Right lobe of liver (tissue), 6 donors: ENCODE measurements around the gene DOCK10. TPM values are rescaled to one million over a fixed set of nuclear protein-coding genes. Genes with fewer than 3 reads are reported as not detected.
A peak's percentile ranks its signal among the peaks of the same experiment; 100 is the strongest.

Experiments used
- ATAC-seq, 4 donors: fragments of 200-7000 bp; cut with Tn5 transposase; one replicate each; pipeline ENCODE4 v1.9.1; 2020; ENCODE audit warnings: mild to moderate bottlenecking in 4 of 4, moderate library complexity in 4 of 4
- DNase-seq, 3 donors: peaks; one replicate each; pipeline ENCODE4 v3.0.0-alpha.2; 2020
- H3K27ac ChIP-seq, 3 donors: fragments of 200-600 bp; one replicate each; pipeline ENCODE4 v1.8.0; 2022
- H3K27me3 ChIP-seq, 2 donors: fragments of 200-600 bp; one replicate each; pipeline ENCODE4 v1.8.0; 2022
- H3K36me3 ChIP-seq, 4 donors: fragments of 200-600 bp; sonication (generic) in 1 of 4; one replicate each; pipeline versions ENCODE4 v1.5.1 to v1.8.0; 2017 to 2022; ENCODE audit warnings: control low read depth in 1 of 4
- H3K4me1 ChIP-seq, 4 donors: fragments of 200-600 bp; sonication (generic) in 1 of 4; one replicate each; pipeline versions ENCODE4 v1.5.1 to v1.8.0; 2017 to 2022; ENCODE audit warnings: control low read depth in 1 of 4
- H3K4me3 ChIP-seq, 3 donors: fragments of 200-600 bp; one replicate each; pipeline ENCODE4 v1.8.0; 2022
- H3K9me3 ChIP-seq, 4 donors: fragments of 200-600 bp; sonication (generic) in 1 of 4; one replicate each; pipeline versions ENCODE4 v1.5.1 to v1.8.0; 2017 to 2022; ENCODE audit warnings: control low read depth in 1 of 4
- CTCF ChIP-seq, 4 donors: fragments of 200-600 bp in 3 of 4; fragments of 450-650 bp in 1 of 4; IDR thresholded peaks; one replicate each; pipeline versions ENCODE4 v1.5.1 to v1.8.0; 2016 to 2022; ENCODE audit warnings: antibody characterized with exemption in 4 of 4, mild to moderate bottlenecking in 2 of 4
- POLR2A ChIP-seq: fragments of 450-650 bp; IDR thresholded peaks from one replicate; pipeline ENCODE4 v1.6.1; 2017; ENCODE audit warnings: antibody characterized with exemption, mild to moderate bottlenecking
- WGBS: methylation state at CpG from one replicate; pipeline ENCODE4 v1.1.6; 2018; ENCODE audit warnings: low coverage, low lambda C conversion rate; ENCODE audit not compliant: insufficient coverage; ENCODE audit errors: missing lambda C conversion rate; 5-methylcytosine and 5-hydroxymethylcytosine counted together
- intact Hi-C, 2 donors: fragments of 100-400 bp; cut with DNase I; formaldehyde crosslinking; loops; one replicate each; pipeline versions ENCODE4 v1.11.2 to v1.14.1; 2022
- total RNA-seq, 6 experiments: library from RNA; depleted of rRNA in 2 of 6; stranded (reverse); fragments of >200 nt in 2 of 6; fragmentation: NEBNext Ultra II Directional in 3 of 6; extraction: Animal tissue kit (Norgen Biotek cat#: 25700) in 3 of 6; gene quantifications; one replicate each; pipeline versions ENCODE4 v1.1.0 to v1.2.4, GENCODE V29; 2016 to 2023
- donor health status: DM: no; HTN: yes; CAD: no.
- donor health status: DM: no; HTN: no; CAD: no.
- donor health status: DM: no; HTN: no; CAD: no.
- donor health status: DM: no; HTN: yes; CAD: no.
- donor health status: DM: no; HTN: yes; CAD: no.

Gene DOCK10
- total RNA-seq, 6 experiments from 2014 or later = 5.1 to 10.2 (median 7.1) TPM

GRCh38 chr2:224958462-224958857, 83.8 kb downstream of the DOCK10 start:
- intact Hi-C loops = no loop called here
- ATAC-seq (no peak), DNase-seq (no peak)
- H3K36me3 ChIP-seq = no peaks in the 10 kb centered on the region
- no peak overlapping the region for H3K4me3 ChIP-seq
- 83% methylated on average over 3 of the region's 3 CpGs for WGBS
- no peaks in the 10 kb centered on the region for H3K9me3 ChIP-seq
- no peaks in the 10 kb centered on the region for H3K4me1 ChIP-seq
- no peak overlapping the region for H3K27ac ChIP-seq
- TF ChIP-seq POLR2A = no peak
- TF ChIP-seq CTCF (IDR thresholded peaks at IDR 0.05) = no peak
- no peaks in the 10 kb centered on the region for H3K27me3 ChIP-seq

DNA sequence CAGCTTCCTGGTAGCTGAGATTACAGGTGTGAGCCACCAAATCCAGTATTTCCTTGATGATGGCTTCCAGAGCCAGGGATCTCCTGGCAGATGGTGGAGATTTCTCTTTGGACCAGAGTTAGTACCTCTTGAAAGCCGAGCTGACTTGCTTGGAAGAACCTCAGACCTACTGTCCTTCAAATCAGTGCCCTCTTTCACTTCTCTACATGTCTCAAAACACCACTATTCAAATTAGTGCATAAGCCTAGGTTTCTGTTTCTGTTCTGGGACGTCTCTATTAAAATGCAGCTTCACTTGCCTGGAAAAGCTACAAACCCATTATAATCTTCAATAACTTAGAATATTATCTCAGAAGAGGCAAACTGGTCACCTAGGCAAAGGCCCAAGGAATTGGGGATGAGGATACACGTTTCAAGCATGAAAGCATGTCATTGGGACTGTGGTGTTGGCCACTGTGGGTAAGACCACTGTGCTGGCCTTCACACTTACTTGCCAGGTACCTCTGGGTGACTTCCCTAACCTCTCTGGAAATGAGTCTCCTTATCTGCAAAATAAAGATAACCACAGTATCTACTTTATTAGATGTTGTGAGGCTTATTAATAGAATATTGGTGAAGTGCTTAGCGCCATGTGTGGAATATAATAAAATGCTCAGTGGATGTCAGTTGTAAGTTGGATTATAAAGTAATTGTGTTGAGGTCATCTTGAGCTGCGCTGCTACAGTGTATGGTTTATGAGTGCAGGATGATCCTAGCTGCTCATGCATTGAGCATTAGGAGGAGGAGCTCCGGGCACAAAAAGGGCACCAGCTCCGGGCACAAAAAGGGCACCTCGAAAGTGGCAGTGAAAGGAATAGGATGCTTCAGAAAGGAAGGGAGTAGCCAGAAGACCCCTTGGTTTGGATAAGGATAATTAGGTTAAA, 84.5 kb downstream of the DOCK10 start:
- Histone ChIP-seq H3K4me3 (no peak overlapping the region), H3K4me1 (no peaks in the 10 kb centered on the region), H3K27ac (no peak overlapping the region), H3K27me3 (no peaks in the 10 kb centered on the region), H3K9me3 (no peaks in the 10 kb centered on the region), H3K36me3 (no peaks in the 10 kb centered on the region)
- intact Hi-C loops = no loop called here
- DNase-seq = no peak
- WGBS = 64% methylated on average over 8 of the region's 8 CpGs
- ATAC-seq = peak in 3 of 4 donors; percentile 14 to 72 (median 28)
- TF ChIP-seq CTCF (IDR thresholded peaks at IDR 0.05) (no peak), POLR2A (no peak)

DNA sequence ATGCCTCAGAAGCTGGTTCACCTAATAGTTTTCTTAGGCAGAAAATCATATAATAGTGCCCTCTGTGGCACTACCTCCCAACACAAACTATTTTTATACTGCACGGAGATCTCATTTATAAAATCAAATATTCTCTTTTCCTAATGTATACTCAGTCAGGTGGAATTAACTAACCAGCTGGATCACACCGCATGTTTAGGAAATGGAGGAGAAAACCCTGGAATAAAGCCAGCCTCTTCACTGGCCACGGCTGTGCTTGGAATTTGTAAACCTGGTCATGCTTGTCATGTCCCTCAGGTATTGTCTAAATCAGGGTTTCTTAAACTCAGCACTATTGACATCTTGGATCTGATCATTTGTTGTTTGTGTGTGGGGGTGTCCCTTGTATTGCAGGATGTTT, 85.6 kb downstream of the DOCK10 start:
- WGBS = 72% methylated on average over 3 of the region's 3 CpGs
- DNase-seq (no peak), ATAC-seq (no peak)
- Histone ChIP-seq H3K27ac (no peak overlapping the region), H3K4me1 (no peaks in the 10 kb centered on the region), H3K4me3 (no peak overlapping the region), H3K27me3 (no peaks in the 10 kb centered on the region), H3K36me3 (no peaks in the 10 kb centered on the region), H3K9me3 (no peaks in the 10 kb centered on the region)
- intact Hi-C loops = no loop called here
- TF ChIP-seq CTCF (IDR thresholded peaks at IDR 0.05) (no peak), POLR2A (no peak)

GRCh38 chr2:224954980-224955379, 87.3 kb downstream of the DOCK10 start:
- intact Hi-C loops = no loop called here
- Histone ChIP-seq H3K27ac (no peak overlapping the region), H3K4me1 (no peaks in the 10 kb centered on the region), H3K9me3 (no peaks in the 10 kb centered on the region), H3K27me3 (no peaks in the 10 kb centered on the region), H3K4me3 (no peak overlapping the region), H3K36me3 (no peaks in the 10 kb centered on the region)
- DNase-seq = no peak
- no peak for ATAC-seq
- TF ChIP-seq CTCF (IDR thresholded peaks at IDR 0.05) = no peak
- no peak for TF ChIP-seq POLR2A
